Measurements from ENCODE around the gene PLK5. TPM values are rescaled to one million over a fixed set of nuclear protein-coding genes. Genes with fewer than 3 reads are reported as not detected.
"Not testable (repeated sequence)": the region's sequence is repeated elsewhere in the genome, so short reads cannot be mapped to it uniquely, and the experiment has no call there.

PLK5 gene
- total RNA-seq, 2 donors from 2014 or later, result not detected

DNA sequence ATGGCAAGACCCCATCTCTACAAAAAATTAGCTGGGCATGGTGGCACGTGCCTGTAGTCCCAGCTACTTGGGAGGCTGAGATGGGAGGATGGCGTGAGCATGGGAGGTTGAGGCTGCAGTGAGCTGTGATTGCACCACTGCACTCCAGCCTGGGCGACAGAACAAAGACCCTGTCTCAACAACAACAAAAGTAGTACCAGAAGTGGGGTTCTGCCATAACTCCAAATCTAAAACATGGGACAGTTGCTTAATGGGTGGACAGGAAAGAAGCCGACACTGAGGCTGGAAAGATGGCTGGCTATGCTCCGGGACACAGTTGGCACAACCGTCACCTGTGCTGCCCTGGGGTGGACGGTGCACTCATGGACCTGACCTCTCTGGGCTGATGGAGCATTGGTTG lies 11.8 kb downstream of the PLK5 start:
- H3K4me3 Mint-ChIP-seq; H3K27ac Mint-ChIP-seq; H3K4me1 Mint-ChIP-seq; H3K9me3 Mint-ChIP-seq; ATAC-seq (replicated peaks); H3K36me3 Mint-ChIP-seq (ENCODE audit: low read depth): not testable (repeated sequence)
- H3K27me3 Mint-ChIP-seq, result peaks cover 14% of the 10 kb centered on the region

DNA sequence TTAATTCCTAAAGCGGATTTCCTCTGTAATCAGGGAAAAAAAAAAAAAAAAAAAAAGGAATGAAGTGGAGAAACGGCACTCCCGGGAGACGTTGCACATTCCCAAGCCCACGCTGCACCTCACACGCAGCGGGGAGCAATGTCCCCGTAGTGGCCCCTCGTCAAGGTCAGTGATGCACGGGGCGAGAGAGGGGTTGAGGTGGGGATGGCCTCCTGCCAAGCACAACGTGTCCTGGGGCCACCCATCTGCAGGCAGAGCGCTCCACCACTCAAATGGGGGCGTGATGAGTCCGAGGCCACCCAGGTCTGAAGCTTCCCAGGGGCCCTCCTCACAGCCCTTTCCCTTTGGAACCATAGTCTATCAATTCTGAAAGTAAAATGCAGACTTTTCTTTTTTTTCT lies 15.1 kb downstream of the PLK5 start:
- Mint-ChIP-seq H3K4me1 (no peaks in the 10 kb centered on the region), H3K36me3 (ENCODE audit: low read depth) (no peaks in the 10 kb centered on the region), H3K27ac (no peak overlapping the region), H3K27me3 (peaks cover 17% of the 10 kb centered on the region), H3K9me3 (no peaks in the 10 kb centered on the region), H3K4me3 (no peak overlapping the region)
- no peak for ATAC-seq (replicated peaks)

- H3K4me1 Mint-ChIP-seq; H3K4me3 Mint-ChIP-seq; H3K36me3 Mint-ChIP-seq (ENCODE audit: low read depth); ATAC-seq (replicated peaks); H3K9me3 Mint-ChIP-seq; H3K27ac Mint-ChIP-seq: not testable (repeated sequence)
- H3K27me3 Mint-ChIP-seq, result peaks cover 17% of the 10 kb centered on the region
Measured at GRCh38 chr19:1539749-1540148, 15.9 kb downstream of the PLK5 start.

DNA sequence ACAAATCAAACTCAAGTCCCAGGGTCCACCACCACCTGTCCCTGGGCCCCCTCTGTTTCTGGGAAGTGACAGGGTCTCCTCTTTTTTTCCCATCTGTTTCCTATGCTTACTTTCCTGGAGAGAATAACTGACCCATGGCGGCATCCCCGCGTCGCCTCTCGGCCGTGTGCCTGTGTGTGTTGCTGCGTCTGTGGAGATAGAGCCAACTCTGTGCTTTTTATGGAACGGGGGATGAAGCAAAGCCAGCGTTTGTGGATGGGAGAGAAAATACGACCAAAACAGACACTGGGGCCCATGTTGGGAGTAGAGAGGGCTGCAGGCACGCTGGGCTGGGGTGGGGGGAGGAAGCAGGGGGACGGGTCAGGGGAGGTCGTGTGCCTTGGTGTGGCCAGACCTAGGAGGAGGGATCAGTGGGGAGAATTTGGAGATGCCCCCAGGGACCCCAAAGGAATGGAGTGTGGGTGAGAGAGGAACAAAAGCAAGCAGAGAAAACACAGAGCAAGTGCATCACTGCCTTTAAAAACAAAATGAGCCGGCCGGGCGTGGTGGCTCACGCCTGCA lies 16.6 kb downstream of the PLK5 start:
- no peaks in the 10 kb centered on the region for H3K4me1 Mint-ChIP-seq
- no peak overlapping the region for H3K4me3 Mint-ChIP-seq
- H3K36me3 Mint-ChIP-seq (ENCODE audit: low read depth), result no peaks in the 10 kb centered on the region
- H3K27ac Mint-ChIP-seq, result no peak overlapping the region
- no peak for ATAC-seq (replicated peaks)
- peaks cover 14% of the 10 kb centered on the region for H3K27me3 Mint-ChIP-seq
- no peaks in the 10 kb centered on the region for H3K9me3 Mint-ChIP-seq

DNA sequence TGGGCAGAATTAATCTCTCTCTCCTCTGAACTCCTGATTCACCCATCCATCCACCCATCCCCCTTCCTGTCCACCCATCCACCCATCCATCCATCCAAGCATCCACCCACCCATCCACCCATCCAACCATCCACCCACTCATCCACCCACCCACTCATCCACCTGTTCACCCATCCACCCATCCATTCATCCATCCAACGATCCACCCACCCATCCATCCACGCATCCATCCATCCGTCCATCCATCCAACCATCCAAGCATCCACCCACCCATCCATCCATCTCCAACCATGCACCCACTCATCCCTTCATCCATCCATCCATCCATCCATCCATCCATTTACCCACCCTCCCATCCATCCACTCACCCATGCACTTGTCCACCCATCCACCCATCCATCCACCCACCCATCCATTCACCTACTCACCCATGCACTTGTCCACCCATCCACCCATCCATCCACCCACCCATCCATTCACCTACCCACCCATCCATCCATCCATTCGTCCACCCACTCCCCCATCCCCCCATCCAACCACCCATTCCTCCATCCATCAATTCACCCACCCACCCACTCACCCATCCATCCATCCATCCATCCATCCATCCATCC lies 25.6 kb downstream of the PLK5 start:
- Mint-ChIP-seq H3K27me3 (peaks cover 12% of the 10 kb centered on the region), H3K4me3 (no peak overlapping the region), H3K36me3 (ENCODE audit: low read depth) (no peaks in the 10 kb centered on the region), H3K9me3 (no peaks in the 10 kb centered on the region), H3K4me1 (no peaks in the 10 kb centered on the region), H3K27ac (no peak overlapping the region)
- ATAC-seq (replicated peaks), result no peak

GRCh38 chr19:1551068-1552040 lies 27.5 kb downstream of the PLK5 start:
- Mint-ChIP-seq H3K27ac (no peak overlapping the region), H3K27me3 (peaks cover 9% of the 10 kb centered on the region), H3K4me3 (no peak overlapping the region), H3K4me1 (no peaks in the 10 kb centered on the region), H3K36me3 (ENCODE audit: low read depth) (no peaks in the 10 kb centered on the region), H3K9me3 (no peaks in the 10 kb centered on the region)
- ATAC-seq (replicated peaks), result no peak

DNA sequence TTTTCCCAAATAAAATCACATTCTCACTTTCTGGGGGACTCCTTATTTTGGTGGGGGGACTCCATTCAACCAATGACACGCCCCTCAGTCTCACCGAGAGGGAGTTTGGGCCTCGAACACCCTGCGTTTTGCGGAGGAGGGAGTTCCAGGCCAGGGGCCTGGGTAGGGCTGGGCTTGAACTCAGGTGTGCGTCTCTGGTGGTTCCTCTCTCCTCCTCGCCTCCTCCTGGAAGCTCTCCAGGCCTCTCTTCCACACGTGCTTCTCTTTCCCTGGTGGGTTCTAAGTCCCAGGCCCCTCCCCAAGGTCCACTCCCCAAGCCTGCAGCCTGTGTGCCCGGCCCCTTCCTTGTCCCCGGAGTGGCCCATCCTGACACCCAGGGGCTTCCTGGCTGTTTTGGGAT lies 29.5 kb downstream of the PLK5 start:
- H3K27ac Mint-ChIP-seq, result no peak overlapping the region
- no peaks in the 10 kb centered on the region for H3K9me3 Mint-ChIP-seq
- ATAC-seq (replicated peaks), result no peak
- H3K4me3 Mint-ChIP-seq, result no peak overlapping the region
- H3K27me3 Mint-ChIP-seq, result peaks cover 6% of the 10 kb centered on the region
- no peaks in the 10 kb centered on the region for H3K4me1 Mint-ChIP-seq
- no peaks in the 10 kb centered on the region for H3K36me3 Mint-ChIP-seq (ENCODE audit: low read depth)

DNA sequence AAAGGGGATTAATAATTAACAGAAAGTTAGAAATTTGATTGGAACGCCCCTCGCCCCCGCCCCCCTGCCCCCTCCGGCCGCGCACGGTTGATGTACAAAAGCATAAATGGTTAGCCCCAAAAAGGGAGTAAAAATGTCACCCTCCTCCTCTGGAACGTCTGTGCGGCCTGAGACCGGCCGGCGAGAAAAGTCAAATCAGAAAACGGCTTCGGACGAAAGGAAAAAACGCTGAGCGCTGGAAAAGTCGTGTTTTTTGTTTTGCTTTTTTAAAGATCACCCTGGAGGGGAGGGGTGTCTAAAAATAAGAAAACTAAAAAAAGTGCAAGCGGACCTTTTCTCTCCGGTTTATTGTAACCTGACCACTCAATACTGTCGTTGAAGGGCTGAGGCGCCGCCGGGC lies 31.1 kb downstream of the PLK5 start:
- H3K27ac Mint-ChIP-seq, result no peak overlapping the region
- no peak overlapping the region for H3K4me3 Mint-ChIP-seq

GRCh38 chr19:1555487-1556389 lies 31.9 kb downstream of the PLK5 start:
- no peak overlapping the region for H3K27ac Mint-ChIP-seq
- peaks cover 6% of the 10 kb centered on the region for H3K27me3 Mint-ChIP-seq
- H3K4me3 Mint-ChIP-seq, result no peak overlapping the region
- H3K36me3 Mint-ChIP-seq (ENCODE audit: low read depth), result no peaks in the 10 kb centered on the region
- no peak for ATAC-seq (replicated peaks)
- no peaks in the 10 kb centered on the region for H3K9me3 Mint-ChIP-seq
- H3K4me1 Mint-ChIP-seq, result no peaks in the 10 kb centered on the region

More for the DNA sequence above, 31.1 kb downstream of the PLK5 start:
- Mint-ChIP-seq H3K27me3 (peaks cover 6% of the 10 kb centered on the region), H3K9me3 (no peaks in the 10 kb centered on the region), H3K36me3 (ENCODE audit: low read depth) (no peaks in the 10 kb centered on the region), H3K4me1 (no peaks in the 10 kb centered on the region)
- ATAC-seq (replicated peaks), result no peak

DNA sequence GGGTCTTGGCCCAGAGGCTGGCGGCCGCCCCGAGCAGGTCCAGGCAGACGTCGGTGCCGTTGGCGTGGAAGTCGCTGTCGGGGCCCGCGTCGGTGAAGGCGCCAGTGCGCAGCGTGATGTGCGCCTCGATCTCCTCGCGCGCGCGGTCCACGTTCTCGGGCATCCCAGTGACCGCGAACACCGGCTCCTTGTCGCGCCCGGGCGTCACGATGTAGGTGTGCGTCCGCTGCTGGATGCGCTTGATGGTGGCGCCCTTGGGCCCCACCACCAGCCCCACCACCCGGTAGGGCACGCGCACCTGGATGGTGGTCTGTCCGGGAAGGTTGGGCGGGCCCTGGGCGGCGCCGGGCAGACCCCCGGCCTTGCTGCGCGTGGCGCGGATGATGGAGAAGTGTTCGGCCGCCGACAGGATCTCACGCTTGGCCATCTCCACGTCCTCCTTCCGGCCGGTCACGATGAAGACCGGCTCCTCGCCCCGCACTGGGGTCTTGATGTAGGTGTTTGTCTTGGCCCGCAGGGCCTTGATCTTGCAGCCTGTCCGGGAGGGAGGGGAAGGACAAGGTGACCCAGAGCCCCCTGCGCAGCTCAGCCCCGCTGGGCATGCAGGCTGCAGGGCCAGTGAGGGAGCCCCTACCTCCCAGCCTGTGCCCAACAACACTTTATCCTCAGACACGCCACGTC lies 32.7 kb downstream of the PLK5 start:
- Mint-ChIP-seq H3K36me3 (ENCODE audit: low read depth) (no peaks in the 10 kb centered on the region), H3K27me3 (peaks cover 6% of the 10 kb centered on the region), H3K27ac (no peak overlapping the region), H3K9me3 (no peaks in the 10 kb centered on the region), H3K4me1 (no peaks in the 10 kb centered on the region), H3K4me3 (no peak overlapping the region)
- ATAC-seq (replicated peaks), result no peak

DNA sequence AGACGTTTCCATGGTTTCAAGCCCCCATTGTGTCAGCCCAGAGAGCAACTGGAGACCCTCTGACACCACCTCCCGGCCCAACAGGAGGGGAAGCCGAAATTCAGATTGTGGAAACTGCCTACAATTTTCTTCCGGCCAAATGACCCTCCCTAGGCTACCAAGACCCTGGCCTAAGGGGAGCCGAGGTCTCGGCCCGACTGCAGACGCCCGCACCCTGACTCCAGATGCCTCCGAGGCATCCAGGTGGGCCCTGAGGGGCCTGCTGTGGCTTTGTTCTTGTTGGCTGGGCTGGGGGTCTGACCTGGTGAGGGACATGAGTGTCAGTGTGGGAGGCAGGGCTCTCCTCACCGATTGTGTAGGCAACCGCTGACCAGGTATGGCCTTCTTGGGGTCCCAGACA lies 34.7 kb downstream of the PLK5 start:
- H3K9me3 Mint-ChIP-seq, result no peaks in the 10 kb centered on the region
- H3K4me1 Mint-ChIP-seq, result no peaks in the 10 kb centered on the region
- no peaks in the 10 kb centered on the region for H3K27me3 Mint-ChIP-seq
- no peak overlapping the region for H3K4me3 Mint-ChIP-seq
- H3K36me3 Mint-ChIP-seq (ENCODE audit: low read depth), result no peaks in the 10 kb centered on the region
- no peak overlapping the region for H3K27ac Mint-ChIP-seq
- ATAC-seq (replicated peaks), result no peak

- no peaks in the 10 kb centered on the region for H3K9me3 Mint-ChIP-seq
- no peak for ATAC-seq (replicated peaks)
- no peaks in the 10 kb centered on the region for H3K27me3 Mint-ChIP-seq
- no peak overlapping the region for H3K27ac Mint-ChIP-seq
- no peak overlapping the region for H3K4me3 Mint-ChIP-seq
- H3K36me3 Mint-ChIP-seq (ENCODE audit: low read depth), result no peaks in the 10 kb centered on the region
- H3K4me1 Mint-ChIP-seq, result no peaks in the 10 kb centered on the region
Measured at GRCh38 chr19:1560286-1560882, 36.5 kb downstream of the PLK5 start.

GRCh38 chr19:1561236-1561842 lies 37.5 kb downstream of the PLK5 start:
- no peak for ATAC-seq (replicated peaks)
- Mint-ChIP-seq H3K4me3 (no peak overlapping the region), H3K36me3 (ENCODE audit: low read depth) (no peaks in the 10 kb centered on the region), H3K27ac (no peak overlapping the region), H3K4me1 (no peaks in the 10 kb centered on the region), H3K9me3 (no peaks in the 10 kb centered on the region), H3K27me3 (no peaks in the 10 kb centered on the region)

Data from activated T-helper 17 cell treated with anti-CD3 and anti-CD28 coated beads, Interleukin-2, amount 50 U/mL, for 72 hours (primary cell).